Erythroblast (primary cell): ENCODE results near the gene NDUFV2.

Experiments
- GATA1 ChIP-seq: IDR thresholded peaks from 2 replicates; pipeline ENCODE4 v1.6.1; 2011; ENCODE audit warnings: low read depth, mild to moderate bottlenecking, control low read depth, low read length, moderate library complexity
- POLR2A ChIP-seq: IDR thresholded peaks from 2 replicates; pipeline ENCODE4 v1.6.1; 2011; ENCODE audit warnings: mild to moderate bottlenecking, low read length

DNA sequence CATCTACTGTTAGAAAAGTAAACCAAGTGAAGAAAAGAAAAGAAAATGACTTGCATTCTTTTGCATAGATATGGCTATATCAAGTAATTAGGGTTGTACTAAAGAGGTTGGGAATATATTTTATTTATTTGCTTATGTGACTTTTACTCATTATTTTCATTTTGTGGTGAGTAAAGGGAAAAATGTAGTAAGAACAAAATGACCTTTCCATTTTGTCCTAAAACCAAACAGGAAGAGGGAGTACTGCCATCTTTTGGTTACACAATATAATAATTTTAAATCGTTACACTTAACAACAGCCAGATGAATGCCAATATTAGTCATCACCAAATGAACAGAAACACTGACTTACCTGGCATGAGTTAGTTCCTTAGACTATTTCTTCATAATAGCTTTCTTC is 47.3 kb upstream of the NDUFV2 start:
- no peak for TF ChIP-seq POLR2A
- no peak for TF ChIP-seq GATA1
